Rectal smooth muscle tissue (tissue), 1 donor: ENCODE data around the gene PHF10.
"Not testable (repeated sequence)": the region's sequence is repeated elsewhere in the genome, so short reads cannot be mapped to it uniquely, and the experiment has no call there.

Experiments
- H3K27ac ChIP-seq: one replicate; pipeline ENCODE4 v1.7.0; 2013; ENCODE audit warnings: low read depth, low read length, inconsistent platforms
- H3K27me3 ChIP-seq: one replicate; pipeline ENCODE4 v1.7.0; 2013; ENCODE audit warnings: low read length; ENCODE audit not compliant: control insufficient read depth, insufficient read depth
- H3K36me3 ChIP-seq: one replicate; pipeline ENCODE4 v1.7.0; 2013; ENCODE audit warnings: low read length; ENCODE audit not compliant: control insufficient read depth, insufficient read depth
- H3K4me1 ChIP-seq: one replicate; pipeline ENCODE4 v1.7.0; 2013; ENCODE audit warnings: low read length; ENCODE audit not compliant: control insufficient read depth, insufficient read depth
- H3K4me3 ChIP-seq: one replicate; pipeline ENCODE4 v1.7.0; 2013; ENCODE audit warnings: low read length
- H3K9ac ChIP-seq: one replicate; pipeline ENCODE4 v1.7.0; 2013; ENCODE audit warnings: low read length

The PHF10 gene

GRCh38 chr6:169724494-169725124 lies at the start of gene PHF10:
TSS of gene PHF10 (minus strand) at chr6:169724500. CDS start at chr6:169723931, 569 bp downstream.
- Histone ChIP-seq H3K4me1 (peaks cover 12% of the 10 kb centered on the region), H3K4me3 (peak within 1 kb of the TSS; percentile 75), H3K27me3 (no peaks in the 10 kb centered on the region), H3K9ac (peak within 1 kb of the TSS; percentile 54), H3K27ac (peak within 1 kb of the TSS; percentile 82), H3K36me3 (no peaks in the 10 kb centered on the region)

DNA sequence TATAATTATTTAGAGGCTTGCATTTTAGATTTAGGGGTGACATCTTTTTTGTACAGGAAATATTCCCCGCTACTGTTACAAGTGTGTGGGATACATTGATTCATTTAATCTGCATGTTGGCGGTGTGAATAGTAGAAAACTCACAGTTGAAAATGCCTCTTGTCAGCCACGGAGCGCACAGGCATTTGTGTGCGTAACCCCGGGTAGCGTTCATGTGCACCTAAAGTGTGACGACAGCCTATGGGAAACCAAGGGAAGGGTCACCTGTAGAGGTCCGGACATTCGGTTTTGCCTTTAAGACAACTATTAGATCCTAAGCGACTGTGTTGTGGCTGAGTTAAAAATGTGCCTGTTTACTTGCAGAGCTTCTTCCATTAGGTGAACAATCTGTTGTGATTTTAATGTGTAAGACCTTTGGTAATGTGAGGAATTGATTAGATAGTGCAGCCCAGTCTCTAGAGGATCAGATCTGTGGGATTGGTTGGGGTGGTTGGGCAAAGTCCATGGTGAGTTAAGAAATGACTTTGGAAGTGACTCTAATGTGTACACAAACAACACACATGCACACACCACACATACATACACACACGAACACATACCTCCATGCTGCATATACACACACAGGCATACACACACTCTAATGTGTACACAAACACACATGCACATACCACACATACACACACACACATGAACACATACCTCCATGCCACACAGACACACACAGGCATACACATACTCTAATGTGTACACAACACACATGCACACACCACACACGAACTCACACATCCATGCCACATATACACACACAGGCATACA lies 42.8 kb upstream of the PHF10 start:
- no peak overlapping the region for H3K4me3 ChIP-seq
- no peak overlapping the region for H3K27ac ChIP-seq
- H3K36me3 ChIP-seq = peaks cover 12% of the 10 kb centered on the region
- H3K4me1 ChIP-seq = no peaks in the 10 kb centered on the region
- H3K27me3 ChIP-seq = no peaks in the 10 kb centered on the region
- H3K9ac ChIP-seq = no peak overlapping the region

DNA sequence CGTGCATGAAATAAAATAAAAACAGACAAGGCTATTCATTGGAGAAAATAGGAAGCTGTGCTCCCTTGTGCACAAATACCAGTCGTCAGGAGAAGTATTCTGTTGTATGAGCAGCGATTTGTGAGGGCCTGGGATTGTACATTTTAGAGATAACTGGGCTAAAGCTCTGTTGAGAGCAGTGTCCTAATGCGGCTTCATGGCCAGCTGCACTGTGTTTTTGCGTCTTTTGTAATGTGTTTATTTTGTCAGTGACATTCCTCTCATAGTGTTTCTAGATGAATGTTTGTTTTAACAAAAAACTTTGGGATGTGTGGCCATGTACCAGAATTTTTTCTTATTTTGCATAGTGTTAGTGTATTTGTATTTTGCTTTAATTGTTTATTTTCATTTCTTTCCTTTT lies 41.9 kb upstream of the PHF10 start:
- H3K27ac ChIP-seq = no peak overlapping the region
- no peak overlapping the region for H3K9ac ChIP-seq
- peaks cover 11% of the 10 kb centered on the region for H3K36me3 ChIP-seq

GRCh38 chr6:169765789-169766188 lies 41.5 kb upstream of the PHF10 start:
- H3K9ac ChIP-seq, H3K27ac ChIP-seq, H3K4me3 ChIP-seq, H3K27me3 ChIP-seq, H3K4me1 ChIP-seq: not testable (repeated sequence)
- peaks cover 11% of the 10 kb centered on the region for H3K36me3 ChIP-seq

More for the DNA sequence above, 41.9 kb upstream of the PHF10 start:
- H3K27me3 ChIP-seq = no peaks in the 10 kb centered on the region
- no peaks in the 10 kb centered on the region for H3K4me1 ChIP-seq
- H3K4me3 ChIP-seq = no peak overlapping the region

DNA sequence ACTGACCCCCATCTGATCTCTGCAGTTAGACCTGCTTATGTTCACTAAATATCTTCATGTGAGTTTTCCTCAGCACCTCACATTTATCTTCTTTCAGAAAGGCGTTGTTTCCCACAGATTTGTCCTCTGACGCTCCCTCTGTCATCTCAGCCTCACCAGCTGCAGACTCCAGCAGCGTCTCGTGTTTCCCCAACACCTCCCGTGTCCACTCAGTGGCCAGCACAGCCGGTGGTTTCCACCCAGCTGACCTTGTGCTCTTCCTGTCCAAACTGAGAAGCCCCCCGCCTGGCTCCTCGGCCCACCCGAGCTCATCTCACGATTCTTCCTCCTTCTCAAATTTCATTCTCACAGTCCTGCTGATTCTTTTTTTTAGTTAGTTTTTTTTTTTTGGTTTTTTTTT lies 39.6 kb upstream of the PHF10 start:
- Histone ChIP-seq H3K4me1 (no peaks in the 10 kb centered on the region), H3K27ac (no peak overlapping the region), H3K36me3 (peaks cover 25% of the 10 kb centered on the region), H3K4me3 (no peak overlapping the region), H3K9ac (no peak overlapping the region), H3K27me3 (no peaks in the 10 kb centered on the region)

- Histone ChIP-seq H3K36me3 (peaks cover 25% of the 10 kb centered on the region), H3K27me3 (no peaks in the 10 kb centered on the region), H3K9ac (no peak overlapping the region), H3K27ac (no peak overlapping the region), H3K4me3 (no peak overlapping the region), H3K4me1 (no peaks in the 10 kb centered on the region)
These were observed 39.0 kb upstream of the PHF10 start for GRCh38 chr6:169763308-169763707.

- Histone ChIP-seq H3K4me1 (peaks cover 13% of the 10 kb centered on the region), H3K4me3 (no peak overlapping the region), H3K27me3 (no peaks in the 10 kb centered on the region), H3K9ac (no peak overlapping the region), H3K27ac (no peak overlapping the region), H3K36me3 (peaks cover 12% of the 10 kb centered on the region)
These were observed 30.9 kb upstream of the PHF10 start for GRCh38 chr6:169755162-169755561.

DNA sequence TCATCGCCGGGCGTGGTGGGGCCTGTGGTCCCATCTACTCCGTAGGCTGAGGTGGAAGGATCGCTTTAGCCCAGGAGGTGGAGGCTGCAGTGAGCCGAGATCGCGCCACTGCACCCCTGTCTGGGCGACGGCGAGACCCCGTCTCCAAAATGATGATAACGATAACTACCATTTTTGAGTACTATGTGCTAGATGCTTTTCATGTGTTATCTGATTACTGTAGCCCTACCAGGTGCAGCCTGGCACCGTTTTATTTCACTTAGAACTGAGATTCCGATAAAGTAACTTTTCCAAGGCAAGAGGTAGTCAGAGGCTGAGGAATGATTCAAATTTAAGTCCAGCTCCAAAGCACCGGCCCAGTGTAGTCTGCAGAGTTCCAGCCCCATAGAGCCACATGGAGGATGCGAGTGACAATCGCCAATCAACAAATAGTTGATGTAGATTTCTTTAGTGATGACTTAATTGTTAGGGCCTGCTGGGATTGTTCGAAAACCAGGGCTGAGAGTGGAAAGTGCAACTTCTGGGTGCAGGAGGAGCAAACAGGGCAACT lies 27.8 kb upstream of the PHF10 start:
- Histone ChIP-seq H3K36me3 (no peaks in the 10 kb centered on the region), H3K27ac (peak overlapping the region; percentile 89), H3K9ac (peak overlapping the region; percentile 98), H3K27me3 (no peaks in the 10 kb centered on the region), H3K4me3 (peak overlapping the region; percentile 81), H3K4me1 (peaks cover 15% of the 10 kb centered on the region)

- peak within 1 kb of the TSS; percentile 89 for H3K27ac ChIP-seq
- no peaks in the 10 kb centered on the region for H3K27me3 ChIP-seq
- H3K9ac ChIP-seq = peak within 1 kb of the TSS; percentile 98
- no peaks in the 10 kb centered on the region for H3K36me3 ChIP-seq
- H3K4me3 ChIP-seq = peak within 1 kb of the TSS; percentile 81
- peaks cover 15% of the 10 kb centered on the region for H3K4me1 ChIP-seq
These were observed 27.2 kb upstream of the PHF10 start, which contains the start of the genes DYNLT2 and ERMARD for GRCh38 chr6:169751242-169752073. TSS of gene DYNLT2 (minus strand) at chr6:169751572. CDS start at chr6:169751458, 114 bp downstream. TSS of gene ERMARD (plus strand) at chr6:169751622. CDS start at chr6:169751658, 36 bp downstream.

GRCh38 chr6:169746556-169746955 lies 22.3 kb upstream of the PHF10 start:
- H3K27ac ChIP-seq = no peak overlapping the region
- no peaks in the 10 kb centered on the region for H3K27me3 ChIP-seq
- H3K36me3 ChIP-seq = no peaks in the 10 kb centered on the region
- H3K4me1 ChIP-seq = peaks cover 10% of the 10 kb centered on the region
- no peak overlapping the region for H3K4me3 ChIP-seq
- no peak overlapping the region for H3K9ac ChIP-seq

DNA sequence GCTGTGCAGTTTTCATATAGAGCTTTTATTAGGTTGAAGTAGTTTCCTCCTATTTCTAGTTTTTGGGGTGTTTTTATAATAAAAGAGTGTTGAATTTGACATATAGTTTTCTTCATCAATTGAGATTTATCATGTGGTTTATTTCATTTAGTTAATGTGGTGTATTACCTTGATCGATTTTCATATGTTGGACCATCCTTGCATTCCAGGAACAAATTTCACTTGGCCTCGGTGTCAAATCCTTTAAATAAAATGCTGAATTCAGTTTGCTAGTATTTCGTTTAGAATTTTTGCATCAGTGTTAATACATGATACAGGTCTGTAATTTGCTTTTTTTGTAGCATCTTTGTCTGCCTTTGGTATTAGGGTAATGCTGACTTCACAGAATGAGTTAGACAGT lies 21.1 kb upstream of the PHF10 start:
- Histone ChIP-seq H3K4me3 (no peak overlapping the region), H3K36me3 (no peaks in the 10 kb centered on the region), H3K27ac (no peak overlapping the region), H3K9ac (no peak overlapping the region), H3K27me3 (no peaks in the 10 kb centered on the region), H3K4me1 (peaks cover 5% of the 10 kb centered on the region)

DNA sequence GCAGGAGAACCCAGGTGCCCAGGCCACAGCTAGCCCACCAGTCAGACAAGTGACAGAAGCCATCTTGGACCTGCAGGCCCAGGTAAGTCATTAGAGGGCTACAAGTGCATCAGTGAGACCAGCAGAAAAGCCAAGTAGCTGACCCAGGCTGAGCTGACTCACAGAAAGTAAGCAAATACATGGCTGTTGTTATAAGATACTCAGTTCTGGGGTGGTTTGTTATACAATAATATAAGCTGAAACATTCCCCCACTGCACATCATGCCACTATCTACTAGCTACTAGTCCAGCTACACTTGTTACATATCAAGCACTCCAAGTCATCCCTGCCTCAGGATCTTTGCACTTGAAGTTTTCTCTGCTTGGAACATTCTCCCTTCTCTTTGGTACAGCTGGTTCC lies 17.0 kb upstream of the PHF10 start:
- Histone ChIP-seq H3K27ac (no peak overlapping the region), H3K36me3 (no peaks in the 10 kb centered on the region), H3K27me3 (no peaks in the 10 kb centered on the region), H3K4me1 (no peaks in the 10 kb centered on the region), H3K4me3 (no peak overlapping the region), H3K9ac (no peak overlapping the region)
